ENCODE measurements around the gene FYN.
"Not testable (repeated sequence)": the region's sequence is repeated elsewhere in the genome, so short reads cannot be mapped to it uniquely, and the experiment has no call there.

FYN gene

DNA sequence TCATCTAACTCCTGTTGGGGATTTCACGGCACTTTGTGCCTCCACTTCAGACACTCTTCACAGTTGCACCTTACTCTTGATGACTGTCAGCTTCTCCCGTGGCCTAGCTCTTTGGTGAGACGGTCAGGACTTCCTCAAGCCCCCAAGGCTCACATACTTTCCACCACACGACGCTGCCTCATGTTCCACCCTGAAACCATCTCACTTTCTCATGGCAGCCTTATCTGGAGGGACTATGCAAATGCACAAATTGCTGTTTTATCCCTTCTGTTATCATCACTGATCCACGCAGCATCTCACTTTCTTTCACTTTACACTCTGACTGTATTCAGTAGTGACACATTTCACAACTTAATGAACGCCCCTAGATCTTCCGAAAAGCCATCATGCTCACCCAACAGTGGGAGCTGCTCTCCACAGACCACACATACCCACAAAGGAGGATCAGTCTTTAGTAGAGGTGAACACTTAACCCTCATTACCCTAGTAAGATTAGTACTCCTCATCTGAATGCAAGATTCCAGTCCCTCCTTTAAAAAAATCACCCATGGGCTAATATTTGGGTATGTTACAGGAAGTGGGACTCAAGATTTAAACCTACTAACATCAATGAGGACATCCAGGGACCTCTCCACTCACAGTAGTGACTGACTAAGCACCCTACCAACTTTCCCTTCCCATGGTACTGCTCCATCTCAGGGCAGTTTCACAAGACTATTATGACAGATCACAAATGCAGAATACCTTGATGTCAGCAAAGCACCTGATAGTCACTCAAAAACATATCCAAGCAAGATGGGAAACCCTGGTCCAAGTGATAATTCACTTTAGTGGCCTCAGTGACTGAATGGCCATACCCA lies 35.4 kb downstream of the FYN start:
- H3K4me3 ChIP-seq (replicated peaks in 1 of 2; ENCODE audit: low read depth in 2 of 2, low read length in 2 of 2): no peak overlapping the region
- TF ChIP-seq, protein P1, sequence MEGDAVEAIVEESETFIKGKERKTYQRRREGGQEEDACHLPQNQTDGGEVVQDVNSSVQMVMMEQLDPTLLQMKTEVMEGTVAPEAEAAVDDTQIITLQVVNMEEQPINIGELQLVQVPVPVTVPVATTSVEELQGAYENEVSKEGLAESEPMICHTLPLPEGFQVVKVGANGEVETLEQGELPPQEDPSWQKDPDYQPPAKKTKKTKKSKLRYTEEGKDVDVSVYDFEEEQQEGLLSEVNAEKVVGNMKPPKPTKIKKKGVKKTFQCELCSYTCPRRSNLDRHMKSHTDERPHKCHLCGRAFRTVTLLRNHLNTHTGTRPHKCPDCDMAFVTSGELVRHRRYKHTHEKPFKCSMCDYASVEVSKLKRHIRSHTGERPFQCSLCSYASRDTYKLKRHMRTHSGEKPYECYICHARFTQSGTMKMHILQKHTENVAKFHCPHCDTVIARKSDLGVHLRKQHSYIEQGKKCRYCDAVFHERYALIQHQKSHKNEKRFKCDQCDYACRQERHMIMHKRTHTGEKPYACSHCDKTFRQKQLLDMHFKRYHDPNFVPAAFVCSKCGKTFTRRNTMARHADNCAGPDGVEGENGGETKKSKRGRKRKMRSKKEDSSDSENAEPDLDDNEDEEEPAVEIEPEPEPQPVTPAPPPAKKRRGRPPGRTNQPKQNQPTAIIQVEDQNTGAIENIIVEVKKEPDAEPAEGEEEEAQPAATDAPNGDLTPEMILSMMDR (IDR thresholded peaks at IDR 0.05; ENCODE audit: low read depth, low read length): no peak
- no peak for DNase-seq (ENCODE audit: low read depth in 2 of 2)

DNA sequence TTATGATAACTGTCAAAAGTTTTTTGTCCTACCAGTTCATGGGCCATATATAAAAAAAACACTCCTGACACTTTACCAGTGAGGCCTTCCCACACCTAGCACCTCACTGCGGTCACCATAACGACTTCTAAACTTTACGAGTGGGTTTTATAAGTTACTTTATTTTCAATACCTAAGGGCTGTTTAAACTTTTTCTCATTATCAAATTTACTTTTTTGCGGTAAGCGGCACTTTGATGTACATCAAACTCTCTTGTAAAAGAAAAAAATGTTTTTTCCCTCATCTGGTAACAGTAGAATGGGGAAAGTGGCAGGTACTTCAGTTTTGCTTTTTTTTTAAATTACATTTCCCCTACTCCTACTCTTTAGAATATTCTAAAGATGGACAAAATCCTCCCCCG lies 36.2 kb downstream of the FYN start:
- H3K4me3 ChIP-seq (replicated peaks in 1 of 2; ENCODE audit: low read depth in 2 of 2, low read length in 2 of 2): no peak overlapping the region
- DNase-seq (ENCODE audit: low read depth in 2 of 2): no peak
- TF ChIP-seq, protein P1 (IDR thresholded peaks at IDR 0.05; ENCODE audit: low read depth, low read length): no peak

DNA sequence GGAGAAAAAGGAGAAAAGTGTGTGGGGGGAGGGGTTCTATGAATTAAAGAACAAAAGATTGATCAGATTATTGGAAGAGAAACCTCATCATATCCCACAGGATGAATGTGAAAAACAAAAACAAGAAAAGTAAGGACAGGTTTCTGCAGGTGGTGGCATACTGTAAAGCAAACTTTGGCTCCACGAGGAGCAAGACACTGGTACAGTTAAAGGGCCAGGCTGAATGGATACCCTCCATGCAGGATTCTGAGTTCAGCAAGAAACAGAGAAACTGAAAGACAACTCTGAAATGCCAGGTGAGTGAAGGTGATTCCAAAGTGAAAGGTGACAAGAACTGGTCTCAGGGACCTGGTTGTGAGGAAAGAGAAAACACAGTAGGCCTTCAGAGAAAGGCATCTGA lies 37.4 kb downstream of the FYN start:
- DNase-seq (ENCODE audit: low read depth in 2 of 2): no peak
- TF ChIP-seq, protein P1 (IDR thresholded peaks at IDR 0.05; ENCODE audit: low read depth, low read length): no peak
- H3K4me3 ChIP-seq (replicated peaks in 1 of 2; ENCODE audit: low read depth in 2 of 2, low read length in 2 of 2): no peak overlapping the region

DNA sequence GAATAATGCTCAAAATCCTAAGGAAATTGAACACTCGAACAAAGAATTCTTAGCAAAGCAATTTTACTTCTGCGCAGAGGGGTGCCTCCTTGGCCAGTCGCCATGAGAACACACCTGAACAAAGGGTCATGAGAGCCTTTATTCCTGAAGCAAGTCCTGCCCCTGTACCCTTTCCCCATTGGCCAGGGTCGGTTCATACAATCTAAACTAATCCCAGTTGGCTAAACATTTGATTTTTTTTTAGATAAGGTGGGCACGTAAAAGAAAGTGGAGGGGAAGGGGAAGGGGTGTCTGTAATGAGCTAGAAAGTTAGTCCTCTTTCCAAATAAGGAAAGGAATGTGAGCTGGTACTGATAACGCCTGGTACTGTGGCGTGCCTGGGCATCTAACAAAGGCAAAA lies 37.9 kb downstream of the FYN start:
- H3K4me3 ChIP-seq (replicated peaks in 1 of 2; ENCODE audit: low read depth in 2 of 2, low read length in 2 of 2); DNase-seq (ENCODE audit: low read depth in 2 of 2): not testable (repeated sequence)

DNA sequence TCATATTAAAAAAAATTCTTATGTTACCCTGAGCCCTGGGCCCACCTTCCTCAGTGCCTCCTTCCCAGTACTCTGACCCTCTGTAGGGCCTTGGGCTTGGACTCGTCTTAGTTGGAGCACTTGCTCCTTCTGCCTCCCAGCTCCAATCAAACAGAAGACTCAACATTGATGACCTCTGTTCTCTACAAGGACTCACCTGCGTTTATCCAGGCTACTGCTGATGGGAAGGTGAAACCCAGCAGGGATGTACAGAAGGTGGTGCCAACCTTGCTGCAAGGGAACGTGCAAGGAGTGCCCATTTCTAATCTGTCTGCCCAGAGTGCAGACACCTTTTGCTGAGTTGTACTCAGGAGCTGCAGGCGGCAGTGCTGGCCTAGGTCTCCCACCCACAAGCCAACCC lies 38.9 kb downstream of the FYN start:
- no peak for DNase-seq (ENCODE audit: low read depth in 2 of 2)
- TF ChIP-seq, protein P1 (IDR thresholded peaks at IDR 0.05; ENCODE audit: low read depth, low read length): no peak
- no peak overlapping the region for H3K4me3 ChIP-seq (replicated peaks in 1 of 2; ENCODE audit: low read depth in 2 of 2, low read length in 2 of 2)

DNA sequence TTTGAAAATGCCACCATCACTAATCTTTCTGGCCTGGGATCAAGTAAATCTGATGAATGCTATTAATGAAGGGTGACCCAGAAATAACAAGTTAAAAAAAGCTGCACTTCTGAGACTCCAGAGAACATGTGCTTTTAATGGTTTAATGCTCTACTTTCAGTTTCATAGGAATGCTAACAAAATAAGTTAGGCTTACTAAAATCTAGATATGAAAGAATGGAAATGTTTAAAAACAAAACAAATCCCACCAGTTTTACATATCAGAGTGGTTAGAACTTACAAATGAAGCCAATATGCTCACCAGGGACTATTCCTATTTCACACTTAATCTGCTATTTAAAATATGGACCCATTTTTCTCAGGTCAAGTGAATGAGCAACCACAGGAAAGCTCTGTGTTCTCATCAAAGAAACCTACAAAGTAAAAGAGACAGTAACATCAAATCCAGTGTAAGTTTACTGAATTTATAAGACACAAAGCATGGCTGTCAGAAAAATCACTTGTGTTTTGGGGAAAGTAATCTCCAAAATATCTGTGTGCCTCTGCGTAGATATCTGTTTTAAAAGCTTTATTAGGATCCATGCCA lies 40.3 kb downstream of the FYN start:
- DNase-seq (ENCODE audit: low read depth in 2 of 2): no peak
- H3K4me3 ChIP-seq (replicated peaks in 1 of 2; ENCODE audit: low read depth in 2 of 2, low read length in 2 of 2): no peak overlapping the region
- TF ChIP-seq, protein P1 (IDR thresholded peaks at IDR 0.05; ENCODE audit: low read depth, low read length): no peak

DNA sequence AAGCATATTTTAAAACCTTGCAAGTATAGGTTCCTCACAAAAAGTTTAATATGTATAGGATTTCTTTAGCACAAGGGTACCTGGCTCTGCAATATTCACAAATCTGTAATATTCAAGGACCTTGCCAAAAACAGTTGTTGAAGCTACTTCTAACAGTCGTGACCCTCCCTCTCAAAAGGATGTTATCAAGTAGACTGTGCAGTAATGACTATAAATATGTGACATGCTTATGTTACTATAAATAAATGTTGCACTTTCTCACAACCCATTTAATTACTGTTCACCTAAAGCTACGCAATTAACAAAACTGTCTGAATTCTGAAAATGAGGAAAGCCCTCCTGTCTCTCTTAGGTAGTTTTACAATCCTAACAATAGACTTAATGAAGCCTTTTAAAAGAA lies 41.8 kb downstream of the FYN start:
- H3K4me3 ChIP-seq (replicated peaks in 1 of 2; ENCODE audit: low read depth in 2 of 2, low read length in 2 of 2): no peak overlapping the region
- no peak for DNase-seq (ENCODE audit: low read depth in 2 of 2)
- TF ChIP-seq, protein P1 (IDR thresholded peaks at IDR 0.05; ENCODE audit: low read depth, low read length): no peak

All from cardiac fibroblast (primary cell).